NT2/D1 (cell line): Measurements from ENCODE around the gene TDRD3.

Experiments used
- DNase-seq: peaks from one replicate; pipeline ENCODE4 v3.0.0-alpha.2; 2011; ENCODE audit warnings: low read depth, low spot score
- H3K27me3 ChIP-seq: 2 replicates; pipeline ENCODE4 v1.6.0; 2011; ENCODE audit warnings: mild to moderate bottlenecking; ENCODE audit not compliant: insufficient read length, insufficient read depth
- H3K36me3 ChIP-seq: 2 replicates; pipeline ENCODE4 v1.6.1; 2011; ENCODE audit warnings: mild to moderate bottlenecking, low read length, mixed read lengths; ENCODE audit not compliant: insufficient read depth, insufficient read length
- H3K4me1 ChIP-seq: 2 replicates; pipeline ENCODE4 v1.5.1; 2011; ENCODE audit not compliant: insufficient read depth, insufficient read length
- H3K4me3 ChIP-seq: 2 replicates; pipeline ENCODE4 v1.5.1; 2011; ENCODE audit warnings: low read depth; ENCODE audit not compliant: insufficient read length
- H3K9ac ChIP-seq: 2 replicates; pipeline ENCODE4 v1.6.0; 2011; ENCODE audit warnings: low read depth; ENCODE audit not compliant: insufficient read length
- H3K9me3 ChIP-seq: 2 replicates; pipeline ENCODE4 v1.5.1; 2011; ENCODE audit warnings: mild to moderate bottlenecking, low read length; ENCODE audit not compliant: insufficient read depth
- SUZ12 ChIP-seq: IDR thresholded peaks from 2 replicates; pipeline ENCODE4 v1.6.1; 2011; ENCODE audit not compliant: insufficient read length, insufficient read depth; ENCODE audit errors: extremely low read depth
- YY1 ChIP-seq: IDR thresholded peaks from 2 replicates; pipeline ENCODE4 v1.6.1; 2011; ENCODE audit not compliant: insufficient read length, insufficient read depth
- ZNF274 ChIP-seq: IDR thresholded peaks from 2 replicates; pipeline ENCODE4 v1.6.1; 2011; ENCODE audit warnings: mild to moderate bottlenecking, low read depth, low read length

TDRD3 gene

GRCh38 chr13:60396783-60397703 lies at the start of gene TDRD3:
TDRD3 (plus strand) TSS chr13:60397220; CDS start chr13:60397365, 145 bp downstream.
- Histone ChIP-seq H3K27me3 (no peaks in the 10 kb centered on the region), H3K9ac (peak within 1 kb of the TSS; percentile 74), H3K4me3 (peak within 1 kb of the TSS; percentile 51), H3K36me3 (no peaks in the 10 kb centered on the region), H3K4me1 (no peaks in the 10 kb centered on the region), H3K9me3 (no peaks in the 10 kb centered on the region)
- TF ChIP-seq SUZ12 (no peak), ZNF274 (no peak), YY1 (no peak)
- DNase-seq, result peak; percentile 55

DNA sequence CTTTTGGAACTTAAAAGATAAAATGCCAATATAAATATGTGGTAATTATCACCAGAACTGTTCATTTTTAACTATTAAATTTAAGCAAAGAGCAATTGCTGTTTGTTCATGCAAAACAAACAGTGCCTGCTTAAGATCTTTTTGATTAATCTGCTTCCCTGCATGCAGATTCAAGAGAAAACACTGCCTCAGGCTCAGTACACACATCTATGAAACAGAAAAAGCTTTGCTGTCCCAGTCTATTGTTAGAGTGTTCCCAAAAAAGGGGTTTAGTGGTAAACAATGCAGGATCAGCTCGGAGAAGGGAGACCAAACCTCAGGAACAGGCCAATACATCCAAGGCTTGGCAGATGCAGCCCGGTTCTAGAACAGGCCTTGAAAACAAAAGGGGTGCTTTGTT lies 49.3 kb upstream of the TDRD3 start:
- Histone ChIP-seq H3K9ac (no peak overlapping the region), H3K4me3 (no peak overlapping the region), H3K4me1 (no peaks in the 10 kb centered on the region), H3K27me3 (no peaks in the 10 kb centered on the region), H3K36me3 (no peaks in the 10 kb centered on the region), H3K9me3 (no peaks in the 10 kb centered on the region)
- no peak for TF ChIP-seq YY1
- TF ChIP-seq SUZ12, result no peak
- no peak for TF ChIP-seq ZNF274
- no peak for DNase-seq

DNA sequence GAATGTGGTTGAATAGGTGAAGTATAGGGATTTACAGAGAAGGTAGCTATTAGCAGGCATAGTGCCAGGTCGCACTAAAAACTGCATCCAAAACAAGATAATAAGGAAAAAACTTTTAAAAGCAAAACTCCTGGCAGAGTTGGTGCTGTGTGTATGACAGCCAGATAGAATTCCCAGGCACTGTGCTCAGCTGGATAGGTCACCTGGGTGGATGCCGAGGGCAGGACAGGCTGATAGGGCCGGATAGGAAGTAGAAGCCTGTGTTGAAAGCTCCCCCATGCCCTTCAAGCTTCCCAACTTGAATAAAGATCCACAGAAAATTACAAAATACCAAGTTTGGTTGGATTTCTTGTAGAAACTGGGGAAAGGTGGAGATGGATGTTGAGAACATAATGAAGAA lies 48.9 kb upstream of the TDRD3 start:
- no peak for TF ChIP-seq YY1
- TF ChIP-seq ZNF274, result no peak
- no peak for TF ChIP-seq SUZ12
- H3K9ac ChIP-seq, result no peak overlapping the region
- H3K9me3 ChIP-seq, result no peaks in the 10 kb centered on the region
- no peak overlapping the region for H3K4me3 ChIP-seq
- DNase-seq, result no peak
- no peaks in the 10 kb centered on the region for H3K27me3 ChIP-seq
- no peaks in the 10 kb centered on the region for H3K36me3 ChIP-seq
- H3K4me1 ChIP-seq, result no peaks in the 10 kb centered on the region

GRCh38 chr13:60351326-60351725 lies 45.7 kb upstream of the TDRD3 start:
- TF ChIP-seq SUZ12, result no peak
- TF ChIP-seq ZNF274, result no peak
- no peak for TF ChIP-seq YY1
- no peak for DNase-seq
- H3K4me3 ChIP-seq, result no peak overlapping the region
- no peaks in the 10 kb centered on the region for H3K4me1 ChIP-seq
- H3K9me3 ChIP-seq, result no peaks in the 10 kb centered on the region
- H3K9ac ChIP-seq, result no peak overlapping the region
- H3K27me3 ChIP-seq, result no peaks in the 10 kb centered on the region
- no peaks in the 10 kb centered on the region for H3K36me3 ChIP-seq

- no peak for TF ChIP-seq YY1
- no peak for TF ChIP-seq SUZ12
- no peak for TF ChIP-seq ZNF274
- no peak overlapping the region for H3K9ac ChIP-seq
- no peaks in the 10 kb centered on the region for H3K9me3 ChIP-seq
- DNase-seq, result no peak
- H3K27me3 ChIP-seq, result no peaks in the 10 kb centered on the region
- no peak overlapping the region for H3K4me3 ChIP-seq
- H3K36me3 ChIP-seq, result no peaks in the 10 kb centered on the region
- no peaks in the 10 kb centered on the region for H3K4me1 ChIP-seq
Observed at GRCh38 chr13:60351855-60352615, 45.0 kb upstream of the TDRD3 start.

- Histone ChIP-seq H3K4me1 (no peaks in the 10 kb centered on the region), H3K4me3 (no peak overlapping the region), H3K9me3 (no peaks in the 10 kb centered on the region), H3K9ac (no peak overlapping the region), H3K27me3 (no peaks in the 10 kb centered on the region), H3K36me3 (no peaks in the 10 kb centered on the region)
- TF ChIP-seq YY1 (no peak), SUZ12 (no peak), ZNF274 (no peak)
- DNase-seq, result no peak
Observed at GRCh38 chr13:60352644-60353043, 44.4 kb upstream of the TDRD3 start.

DNA sequence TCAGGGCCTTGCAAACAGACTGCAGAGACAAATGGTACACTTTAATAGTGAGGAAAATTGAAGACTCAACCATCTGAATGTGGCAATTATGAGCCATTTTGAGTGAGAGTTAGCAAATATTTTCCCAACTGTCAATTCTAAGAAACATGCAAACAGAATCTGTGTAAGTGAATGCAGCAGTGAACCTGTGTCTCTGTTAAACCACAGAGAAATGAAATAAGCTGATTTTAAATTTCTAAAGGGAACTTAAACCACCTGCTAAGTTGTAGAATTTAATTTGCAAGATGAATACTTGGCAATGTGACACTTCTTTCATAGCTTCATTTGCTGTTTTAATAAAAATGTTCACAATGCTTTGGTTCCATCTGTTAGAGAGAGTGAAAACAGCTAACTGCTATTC lies 42.0 kb upstream of the TDRD3 start:
- Histone ChIP-seq H3K27me3 (no peaks in the 10 kb centered on the region), H3K4me3 (no peak overlapping the region), H3K36me3 (no peaks in the 10 kb centered on the region), H3K9me3 (no peaks in the 10 kb centered on the region), H3K9ac (no peak overlapping the region), H3K4me1 (no peaks in the 10 kb centered on the region)
- no peak for TF ChIP-seq SUZ12
- no peak for TF ChIP-seq YY1
- TF ChIP-seq ZNF274, result no peak
- DNase-seq, result no peak
